Adipose tissue (tissue), 3 donors: ENCODE results near the gene KIAA0319L. TPM values are rescaled to one million over a fixed set of nuclear protein-coding genes. Genes with fewer than 3 reads are reported as not detected.
"Not testable (repeated sequence)": the region's sequence is repeated elsewhere in the genome, so short reads cannot be mapped to it uniquely, and the experiment has no call there.

Source experiments
- H3K27ac ChIP-seq: one replicate; pipeline ENCODE4 v1.5.1; 2013; ENCODE audit warnings: low read depth, low read length
- WGBS, 3 donors: extraction: QIAGEN DNeasy Blood & Tissue Kit; methylation state at CpG; one replicate each; pipeline ENCODE4 v1.1.7; 2013; 5-methylcytosine and 5-hydroxymethylcytosine counted together
- polyA plus RNA-seq, 3 donors: library from polyadenylated mRNA; stranded (reverse); fragments of 200-250 nt; gene quantifications; one replicate each; pipeline ENCODE4 v1.2.3, GENCODE V29; 2013
- donor health status: healthy with polysubstance abuse.
- donor health status: Bipolar disorder and iron deficiency.
- donor health status: healthy.

The KIAA0319L gene
- polyA plus RNA-seq, 3 donors, result 16.9 to 29.0 (median 19.8) TPM

DNA sequence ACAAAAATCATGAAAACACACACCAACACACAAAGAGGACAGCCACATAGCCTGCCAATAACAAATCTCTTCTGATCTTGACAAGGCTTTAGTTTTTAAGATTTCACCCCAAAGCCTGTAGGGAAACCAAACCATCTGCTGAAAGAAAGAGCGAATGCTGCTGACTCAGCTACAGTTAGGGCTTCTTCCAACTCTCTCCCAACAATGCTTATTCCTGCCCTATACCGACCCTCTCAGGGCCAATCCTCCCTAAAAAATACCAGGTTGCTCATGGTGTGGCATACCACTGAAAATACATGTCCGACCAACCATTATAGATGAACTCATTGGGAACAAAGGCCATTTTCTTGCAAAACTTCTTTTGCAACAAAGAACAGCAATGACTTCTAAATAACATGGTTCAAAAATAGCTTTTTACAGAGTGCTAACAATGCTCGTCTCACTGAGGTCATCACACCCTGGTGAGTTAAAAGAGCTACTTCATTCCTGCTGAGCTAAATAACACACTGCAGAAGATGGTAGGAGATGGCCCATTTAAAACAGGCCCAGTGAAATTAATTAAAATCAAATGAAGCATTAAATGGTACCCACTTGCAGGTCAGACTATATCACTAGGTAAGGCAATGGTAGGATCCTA is 86.1 kb downstream of the KIAA0319L start:
- WGBS, 3 donors, result 92 to 98% (median 92%) methylated on average over 4 of the region's 4 CpGs
- H3K27ac ChIP-seq, result no peak overlapping the region

DNA sequence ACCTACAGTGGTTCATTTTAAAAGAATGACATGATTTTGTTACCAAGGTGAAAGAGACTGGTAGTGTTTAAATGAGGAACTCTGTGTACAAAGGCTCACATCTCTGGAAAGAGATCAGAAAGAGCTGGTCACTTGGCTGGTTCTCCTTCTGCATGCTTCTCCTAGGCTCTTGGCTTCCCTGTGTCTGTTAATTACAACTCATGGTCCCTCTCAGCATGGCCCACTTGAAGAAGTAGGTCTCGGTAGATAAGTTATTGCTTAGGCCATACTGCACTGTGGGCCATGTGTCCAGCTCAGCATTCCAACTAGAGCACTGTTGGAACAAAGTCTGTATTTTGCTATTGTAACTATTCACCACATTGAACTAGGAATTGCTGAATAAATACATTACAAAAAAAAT is 91.1 kb downstream of the KIAA0319L start:
- no peak overlapping the region for H3K27ac ChIP-seq
- 97 to 100% (median 98%) methylated on average over 1 of the region's 1 CpG for WGBS, 3 donors

DNA sequence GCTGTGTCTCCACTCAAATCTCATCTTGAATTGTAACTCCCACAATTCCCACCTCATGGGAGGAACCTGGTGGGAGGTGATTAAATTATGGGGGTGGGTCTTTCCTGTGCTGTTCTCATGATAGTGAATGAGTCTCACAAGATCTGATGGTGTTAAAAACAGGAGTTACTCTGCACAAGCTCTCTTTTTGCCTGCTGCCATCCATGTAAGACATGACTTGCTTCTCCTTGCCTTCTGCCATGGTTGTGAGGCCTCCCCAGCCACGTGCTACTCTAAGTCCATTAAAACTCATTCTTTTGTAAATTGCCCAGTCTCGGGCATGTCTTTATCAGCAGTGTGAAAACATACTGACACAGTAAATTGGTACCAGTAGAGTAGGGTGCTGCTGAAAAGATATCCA is 93.5 kb downstream of the KIAA0319L start:
- H3K27ac ChIP-seq, result not testable (repeated sequence)
- 95 to 98% (median 95%) methylated on average over 2 of the region's 2 CpGs for WGBS, 3 donors

DNA sequence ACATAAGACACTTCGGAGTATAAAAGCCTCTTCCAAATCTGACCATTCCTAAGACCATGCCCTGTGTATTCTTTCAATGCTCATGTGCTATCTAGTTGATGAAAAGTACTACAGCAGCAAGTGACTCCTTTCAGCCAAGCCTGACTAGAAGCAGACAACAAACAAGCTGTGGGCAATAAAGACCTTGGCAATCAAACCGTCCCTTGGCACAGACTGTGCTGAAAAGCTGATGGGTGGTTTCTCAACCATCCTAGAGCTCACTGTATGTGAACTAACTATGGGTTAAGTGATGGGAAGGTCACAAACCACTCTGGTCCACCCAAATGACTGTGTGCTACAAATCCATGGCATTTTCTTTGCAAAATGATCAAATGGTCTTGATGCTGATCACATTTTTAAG is 94.0 kb downstream of the KIAA0319L start:
- H3K27ac ChIP-seq, result no peak overlapping the region
- WGBS, 3 donors, result 79 to 92% (median 92%) methylated on average over 2 of the region's 2 CpGs

DNA sequence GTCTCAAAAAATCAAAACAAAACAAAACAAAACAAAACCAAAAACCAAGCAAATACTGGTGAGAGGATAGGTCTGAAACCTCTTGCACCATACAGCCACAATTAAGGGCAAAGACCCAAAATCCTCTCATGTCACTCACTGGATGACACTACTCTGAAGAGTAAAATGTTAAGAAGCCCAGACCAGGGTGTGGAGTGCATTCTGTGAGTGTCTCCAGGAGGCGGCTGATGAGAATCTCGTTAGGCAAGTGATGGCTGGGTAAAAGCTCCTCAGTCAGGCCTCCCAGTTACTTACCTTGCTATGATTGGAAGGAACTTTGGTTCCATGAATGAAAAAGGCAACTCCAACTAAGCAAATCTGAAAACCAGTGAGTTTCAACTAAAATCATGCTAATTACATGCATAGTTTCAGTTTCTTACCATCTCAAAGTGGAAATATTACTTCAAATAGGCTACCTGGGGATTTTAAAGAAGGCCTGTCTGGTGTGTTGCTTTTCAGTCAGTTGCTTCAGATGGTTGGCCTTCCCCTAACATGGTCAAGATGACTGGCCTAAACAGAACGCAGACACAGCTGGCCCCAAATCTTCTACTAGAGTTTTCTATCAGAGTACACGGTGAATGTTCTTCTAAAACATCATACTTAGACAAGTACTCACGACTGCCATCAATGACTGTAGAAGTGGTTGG is 95.1 kb downstream of the KIAA0319L start:
- 90 to 94% (median 93%) methylated on average over 5 of the region's 5 CpGs for WGBS, 3 donors

GRCh38 chr1:35460796-35461195 is 96.4 kb downstream of the KIAA0319L start:
- WGBS, 3 donors, result 94 to 98% (median 96%) methylated on average over 2 of the region's 2 CpGs
- no peak overlapping the region for H3K27ac ChIP-seq

More for the DNA sequence above, 95.1 kb downstream of the KIAA0319L start:
- no peak overlapping the region for H3K27ac ChIP-seq

GRCh38 chr1:35454616-35455015 is 102.6 kb downstream of the KIAA0319L start:
- H3K27ac ChIP-seq, result no peak overlapping the region
- WGBS, 3 donors, result 24 to 71% (median 41%) methylated on average over 1 of the region's 1 CpG

GRCh38 chr1:35454176-35454575 is 103.0 kb downstream of the KIAA0319L start:
- no peak overlapping the region for H3K27ac ChIP-seq
- WGBS, 3 donors, result 63 to 93% (median 66%) methylated on average over 4 of the region's 4 CpGs

DNA sequence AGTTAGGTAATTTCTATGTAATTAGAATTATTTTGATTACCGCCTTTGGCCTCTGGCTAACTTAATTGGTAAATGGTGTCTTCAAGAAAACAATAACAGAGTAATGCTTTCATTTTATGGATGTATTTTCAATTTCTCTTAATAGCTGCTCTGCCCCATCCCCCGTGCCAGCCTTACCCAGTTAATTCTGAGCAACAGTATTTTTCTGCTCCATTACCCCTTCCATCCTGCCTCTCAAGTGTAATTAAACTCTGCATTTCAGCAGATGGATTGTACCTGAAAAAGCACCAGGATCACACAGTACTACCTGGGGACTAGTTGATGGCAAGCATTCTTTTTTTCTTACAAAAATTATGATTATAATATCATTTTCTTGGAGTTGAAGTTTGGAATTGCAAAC is 104.2 kb downstream of the KIAA0319L start:
- no peak overlapping the region for H3K27ac ChIP-seq

GRCh38 chr1:35452106-35452774 is 105.0 kb downstream of the KIAA0319L start:
- WGBS, 3 donors, result 0 to 23% (median 4%) methylated on average over 1 of the region's 1 CpG
- H3K27ac ChIP-seq, result no peak overlapping the region

More for the DNA sequence above, 104.2 kb downstream of the KIAA0319L start:
- 83 to 89% (median 86%) methylated on average over 2 of the region's 2 CpGs for WGBS, 3 donors

DNA sequence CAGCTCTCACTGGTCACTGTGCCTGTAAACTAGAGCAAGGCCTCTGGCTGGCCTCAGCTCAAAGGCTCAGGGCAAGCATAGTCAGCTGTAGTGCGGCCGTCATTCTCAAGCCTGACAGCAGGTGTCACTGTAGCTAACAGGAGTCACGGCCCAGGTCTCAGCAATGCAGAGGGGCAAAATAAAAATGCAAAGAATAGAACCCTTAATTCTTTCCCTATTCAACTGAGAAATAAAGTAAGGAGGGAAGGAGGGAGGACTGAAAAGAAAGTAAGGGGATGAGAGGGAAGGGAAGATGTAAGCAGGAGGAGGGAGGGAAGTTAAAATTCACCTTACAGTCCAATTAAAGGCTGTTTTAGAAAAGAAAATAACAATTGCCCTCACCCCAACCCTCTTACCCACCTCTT is 106.1 kb downstream of the KIAA0319L start:
- whole genome bisulfite sequencing, 3 donors, result 3 to 5% (median 5%) methylated on average over 3 of the region's 3 CpGs
- no peak overlapping the region for H3K27ac ChIP-seq

DNA sequence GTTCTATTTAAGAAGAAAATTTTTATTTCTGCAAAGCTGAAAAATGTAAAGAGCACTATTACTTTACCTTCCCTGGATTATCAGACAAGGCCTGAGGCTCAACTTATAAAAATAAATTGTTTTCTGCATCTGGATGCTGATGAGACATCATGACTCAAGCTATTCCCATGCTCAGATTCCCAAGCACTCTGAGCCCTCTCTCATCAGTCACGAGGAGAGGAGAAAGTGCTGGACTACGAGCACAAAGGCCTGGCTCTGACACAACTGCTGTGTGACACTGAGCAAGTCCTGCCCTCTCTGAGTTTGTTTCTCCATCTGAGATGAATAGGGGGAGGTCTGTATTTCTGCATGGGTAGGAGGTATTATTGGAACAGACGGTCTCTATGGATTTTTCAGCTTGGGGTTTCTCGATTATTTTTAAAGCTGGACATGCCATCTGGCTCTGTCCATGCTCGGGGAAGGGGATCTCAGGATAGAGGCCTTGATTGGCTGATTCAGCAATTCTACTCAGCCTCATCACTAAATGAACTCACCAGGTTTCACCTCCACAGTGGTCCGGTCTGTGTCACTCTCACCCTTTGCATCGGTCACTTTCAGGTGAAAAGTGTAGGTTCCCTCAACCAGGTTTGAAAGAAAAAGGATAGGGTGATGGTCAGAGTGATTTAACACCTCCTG is 107.7 kb downstream of the KIAA0319L start:
- WGBS, 3 donors, result 82 to 89% (median 88%) methylated on average over 7 of the region's 7 CpGs
- H3K27ac ChIP-seq, result no peak overlapping the region

GRCh38 chr1:35448344-35448801 is 108.8 kb downstream of the KIAA0319L start:
- no peak overlapping the region for H3K27ac ChIP-seq
- 33 to 41% (median 34%) methylated on average over 3 of the region's 3 CpGs for WGBS, 3 donors

DNA sequence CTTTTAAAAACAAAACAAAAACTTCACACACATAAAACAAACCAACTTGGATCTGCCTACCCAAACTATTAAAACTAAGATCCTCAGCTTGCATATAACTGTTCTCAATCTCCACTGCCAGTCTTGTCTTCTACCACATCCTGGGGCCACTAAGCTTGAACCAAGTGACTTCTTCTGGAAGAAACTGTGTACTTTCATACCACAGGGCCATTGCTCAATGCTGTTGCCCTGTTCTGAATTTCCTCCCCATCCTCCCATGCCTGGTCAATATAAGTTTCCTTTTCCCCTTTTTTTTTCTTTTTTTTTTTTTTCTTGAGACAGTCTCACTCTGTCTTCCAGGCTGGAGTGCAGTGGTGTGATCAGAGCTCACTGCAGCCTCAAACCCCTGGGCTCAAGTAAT is 109.9 kb downstream of the KIAA0319L start:
- no peak overlapping the region for H3K27ac ChIP-seq

DNA sequence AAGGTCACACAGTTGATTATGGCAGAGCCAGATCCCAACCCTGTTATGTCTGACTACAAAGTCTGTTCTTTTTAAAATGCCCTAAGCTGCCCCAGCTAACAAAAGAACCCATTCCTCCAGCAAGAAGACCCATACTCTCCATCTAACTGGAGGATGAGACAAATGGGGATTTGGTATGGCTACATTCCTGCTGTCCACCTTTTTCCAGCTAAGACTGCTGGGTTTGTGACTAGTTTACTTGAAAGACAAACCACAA is 112.8 kb downstream of the KIAA0319L start:
- H3K27ac ChIP-seq, result no peak overlapping the region

DNA sequence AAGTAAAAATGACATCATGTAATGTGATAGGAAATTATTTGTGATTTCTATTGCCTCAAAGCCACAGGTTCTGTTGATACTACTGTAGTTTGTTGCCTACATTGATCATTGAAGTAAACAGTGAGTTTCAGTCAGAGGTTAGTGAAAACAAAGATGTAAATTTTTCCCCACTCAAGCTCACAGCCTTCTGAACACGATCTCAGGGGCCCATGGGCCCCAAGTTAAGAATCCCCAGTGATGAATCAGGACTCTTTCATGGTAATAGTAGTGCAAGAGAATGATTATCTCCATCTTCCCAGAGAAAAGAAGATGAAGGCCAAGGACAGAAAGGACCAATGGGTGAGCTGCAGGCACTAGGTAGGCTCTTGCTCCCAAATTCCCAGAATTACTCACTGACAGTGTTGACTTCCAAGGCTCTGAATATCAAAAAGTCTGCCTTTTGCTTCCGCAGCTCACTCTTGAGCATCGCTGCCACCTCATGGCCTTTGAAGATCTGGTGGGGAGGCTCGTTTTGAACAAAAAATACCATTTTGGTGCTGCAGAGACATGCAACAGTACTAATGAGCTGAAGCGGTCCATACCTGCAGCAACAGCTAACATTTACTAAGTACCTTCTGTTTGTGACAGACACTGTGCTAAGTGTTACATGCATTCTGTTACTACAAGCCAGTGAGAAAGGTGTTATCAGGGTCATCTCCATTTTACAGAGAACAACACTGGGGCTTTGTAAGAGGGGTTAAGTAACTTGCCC is 113.3 kb downstream of the KIAA0319L start:
- WGBS, 3 donors, result 81 to 86% (median 86%) methylated on average over 5 of the region's 5 CpGs
- H3K27ac ChIP-seq, result no peak overlapping the region

GRCh38 chr1:35442734-35443133 is 114.5 kb downstream of the KIAA0319L start:
- WGBS, 3 donors, result 53 to 84% (median 53%) methylated on average over 4 of the region's 4 CpGs
- no peak overlapping the region for H3K27ac ChIP-seq

DNA sequence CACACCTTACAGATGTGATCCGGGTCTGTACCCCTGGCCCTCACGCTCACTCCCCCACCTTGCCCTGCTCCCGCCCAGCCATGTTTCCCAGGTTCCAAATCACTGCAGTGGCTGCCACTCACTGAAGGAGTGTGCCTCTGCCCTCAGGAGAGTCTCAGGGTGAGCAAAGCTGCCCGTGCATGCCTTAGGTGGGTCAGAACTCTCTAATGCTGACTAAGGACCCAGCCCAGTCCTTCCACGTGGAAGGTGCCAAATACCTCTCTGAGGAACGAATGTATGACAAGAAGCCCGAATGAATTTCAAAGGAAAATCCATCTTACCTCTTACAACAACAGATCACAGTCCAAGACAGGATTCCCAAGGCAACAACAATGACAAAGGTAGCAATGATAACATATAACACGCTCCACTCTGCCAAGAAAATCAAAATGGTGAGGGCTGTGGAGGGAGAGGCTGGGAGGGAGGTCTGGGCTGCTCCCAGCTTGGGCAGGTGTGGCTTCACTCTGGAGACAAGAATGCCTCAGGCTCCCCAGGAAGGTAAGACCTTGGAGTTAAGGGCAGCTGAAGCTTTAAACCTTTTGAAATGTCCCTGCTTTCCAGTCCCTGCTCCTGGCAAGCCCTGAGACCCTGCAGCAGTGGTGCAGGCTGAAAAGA is 115.2 kb downstream of the KIAA0319L start:
- H3K27ac ChIP-seq, result no peak overlapping the region
- 88 to 91% (median 89%) methylated on average over 8 of the region's 8 CpGs for WGBS, 3 donors
